ENCODE measurements around the gene SLC29A2. TPM values are rescaled to one million over a fixed set of nuclear protein-coding genes. Genes with fewer than 3 reads are reported as not detected.
"Not testable (repeated sequence)": the region's sequence is repeated elsewhere in the genome, so short reads cannot be mapped to it uniquely, and the experiment has no call there.

SLC29A2 gene
- total and polyA plus RNA-seq, 2 donors (not counting 1 experiment from before 2014, with no cell fraction given), result 0.17 to 1.7 TPM

DNA sequence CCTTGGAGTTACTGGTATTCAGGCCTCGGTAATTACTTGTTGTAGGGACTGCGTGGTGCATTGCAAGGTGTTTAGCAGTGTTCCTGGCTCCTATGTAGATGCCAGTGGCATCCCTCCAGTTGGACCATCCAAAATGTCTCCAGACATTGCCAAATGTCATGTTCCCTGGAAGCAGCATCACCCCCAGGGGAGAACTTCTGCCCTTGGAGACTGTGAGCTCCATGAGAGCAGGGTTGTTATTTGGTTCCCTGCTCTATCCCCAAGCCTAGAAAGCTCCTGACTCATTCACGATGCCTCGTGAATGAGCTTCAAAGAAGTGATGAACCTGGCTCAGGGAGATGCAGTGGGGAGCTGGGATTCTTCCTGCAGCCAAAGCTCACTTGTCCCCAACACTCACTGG is 50.0 kb downstream of the SLC29A2 start:
- no peak overlapping the region for H3K9ac ChIP-seq (ENCODE audit: insufficient read depth, low read length)
- H3K36me3 ChIP-seq (ENCODE audit: control insufficient read depth, insufficient read depth, low read length), result no peaks in the 10 kb centered on the region
- H4K20me1 ChIP-seq (ENCODE audit: control insufficient read depth, extremely low read depth, insufficient read depth, low read length), result no peaks in the 10 kb centered on the region
- H3K4me1 ChIP-seq (ENCODE audit: control insufficient read depth, extremely low read depth, insufficient read depth, low read length), result peaks cover 49% of the 10 kb centered on the region
- no peak overlapping the region for H3K27ac ChIP-seq (ENCODE audit: insufficient read depth, low read length)
- H3K4me2 ChIP-seq (ENCODE audit: extremely low read depth, insufficient read depth, low read length), result no peak overlapping the region
- H2AFZ ChIP-seq (ENCODE audit: low read length), result no peak overlapping the region
- H3K27me3 ChIP-seq (ENCODE audit: control insufficient read depth, insufficient read depth, low read length), result no peaks in the 10 kb centered on the region
- peaks cover 2% of the 10 kb centered on the region for H3K79me2 ChIP-seq (ENCODE audit: control insufficient read depth, insufficient read depth, low read length)
- no peak for DNase-seq (ENCODE audit: low read depth in 2 of 2)
- TF ChIP-seq CTCF (conservative IDR thresholded peaks at IDR 0.05 in 1 of 2, IDR thresholded peaks at IDR 0.05 in 1 of 2; ENCODE audit: low read depth in 1 of 2, low read length in 2 of 2), result no peak
- TF ChIP-seq EZH2 (IDR thresholded peaks at IDR 0.05; ENCODE audit: low read length, missing control alignments), result no peak
- H3K9me3 ChIP-seq (ENCODE audit: control insufficient read depth, insufficient read depth, low read depth, low read length), result no peaks in the 10 kb centered on the region
- no peak overlapping the region for H3K4me3 ChIP-seq (replicated peaks in 1 of 4; ENCODE audit: control extremely low read depth in 1 of 4, insufficient read depth in 1 of 4, low read depth in 3 of 4, low read length in 4 of 4)

- H3K9ac ChIP-seq (ENCODE audit: insufficient read depth, low read length); H4K20me1 ChIP-seq (ENCODE audit: control insufficient read depth, extremely low read depth, insufficient read depth, low read length); H3K4me2 ChIP-seq (ENCODE audit: extremely low read depth, insufficient read depth, low read length); H3K27me3 ChIP-seq (ENCODE audit: control insufficient read depth, insufficient read depth, low read length); DNase-seq (ENCODE audit: low read depth in 2 of 2); H3K27ac ChIP-seq (ENCODE audit: insufficient read depth, low read length); H3K9me3 ChIP-seq (ENCODE audit: control insufficient read depth, insufficient read depth, low read depth, low read length); H2AFZ ChIP-seq (ENCODE audit: low read length); H3K4me3 ChIP-seq (replicated peaks in 1 of 4; ENCODE audit: control extremely low read depth in 1 of 4, insufficient read depth in 1 of 4, low read depth in 3 of 4, low read length in 4 of 4); H3K36me3 ChIP-seq (ENCODE audit: control insufficient read depth, insufficient read depth, low read length): not testable (repeated sequence)
- Histone ChIP-seq H3K4me1 (ENCODE audit: control insufficient read depth, extremely low read depth, insufficient read depth, low read length) (peaks cover 42% of the 10 kb centered on the region), H3K79me2 (ENCODE audit: control insufficient read depth, insufficient read depth, low read length) (peaks cover 11% of the 10 kb centered on the region)
Measured at GRCh38 chr11:66320748-66321147, 50.8 kb downstream of the SLC29A2 start.

- H3K79me2 ChIP-seq (ENCODE audit: control insufficient read depth, insufficient read depth, low read length), result peaks cover 15% of the 10 kb centered on the region
- H3K4me2 ChIP-seq (ENCODE audit: extremely low read depth, insufficient read depth, low read length); H3K27ac ChIP-seq (ENCODE audit: insufficient read depth, low read length); H3K4me3 ChIP-seq (replicated peaks in 1 of 4; ENCODE audit: control extremely low read depth in 1 of 4, insufficient read depth in 1 of 4, low read depth in 3 of 4, low read length in 4 of 4); H3K36me3 ChIP-seq (ENCODE audit: control insufficient read depth, insufficient read depth, low read length); DNase-seq (ENCODE audit: low read depth in 2 of 2); H3K9ac ChIP-seq (ENCODE audit: insufficient read depth, low read length); H3K27me3 ChIP-seq (ENCODE audit: control insufficient read depth, insufficient read depth, low read length); H2AFZ ChIP-seq (ENCODE audit: low read length); H4K20me1 ChIP-seq (ENCODE audit: control insufficient read depth, extremely low read depth, insufficient read depth, low read length); H3K9me3 ChIP-seq (ENCODE audit: control insufficient read depth, insufficient read depth, low read depth, low read length): not testable (repeated sequence)
- H3K4me1 ChIP-seq (ENCODE audit: control insufficient read depth, extremely low read depth, insufficient read depth, low read length), result peaks cover 39% of the 10 kb centered on the region
Measured at GRCh38 chr11:66320289-66320688, 51.3 kb downstream of the SLC29A2 start.

DNA sequence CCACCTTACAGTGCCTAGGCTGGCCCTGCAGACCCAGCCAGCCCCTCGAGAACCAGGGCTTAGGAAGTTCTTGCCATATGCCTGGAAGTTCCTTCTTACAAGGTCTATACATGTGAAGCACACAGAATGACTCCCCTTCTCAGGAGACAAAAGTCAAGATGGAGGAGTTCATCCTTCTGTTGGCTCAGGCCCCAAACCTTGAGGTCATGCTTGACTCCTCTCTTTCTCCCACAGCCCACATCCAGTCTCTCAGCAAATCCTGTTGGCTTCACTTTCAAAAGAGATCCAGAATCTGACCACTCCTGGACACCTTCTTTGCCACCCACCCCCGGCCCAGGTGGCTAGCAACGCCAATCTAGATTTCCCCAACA is 53.0 kb downstream of the SLC29A2 start:
- peak overlapping the region; percentile 84 for H3K27ac ChIP-seq (ENCODE audit: insufficient read depth, low read length)
- no peak for TF ChIP-seq EZH2 (IDR thresholded peaks at IDR 0.05; ENCODE audit: low read length, missing control alignments)
- TF ChIP-seq CTCF (conservative IDR thresholded peaks at IDR 0.05 in 1 of 2, IDR thresholded peaks at IDR 0.05 in 1 of 2; ENCODE audit: low read depth in 1 of 2, low read length in 2 of 2), result no peak

More for the DNA sequence above, 53.0 kb downstream of the SLC29A2 start:
- Histone ChIP-seq H2AFZ (ENCODE audit: low read length) (no peak overlapping the region), H3K36me3 (ENCODE audit: control insufficient read depth, insufficient read depth, low read length) (peaks cover 7% of the 10 kb centered on the region), H3K27me3 (ENCODE audit: control insufficient read depth, insufficient read depth, low read length) (no peaks in the 10 kb centered on the region), H3K4me1 (ENCODE audit: control insufficient read depth, extremely low read depth, insufficient read depth, low read length) (peaks cover 25% of the 10 kb centered on the region), H3K4me3 (replicated peaks in 1 of 4; ENCODE audit: control extremely low read depth in 1 of 4, insufficient read depth in 1 of 4, low read depth in 3 of 4, low read length in 4 of 4) (no peak overlapping the region), H3K4me2 (ENCODE audit: extremely low read depth, insufficient read depth, low read length) (no peak overlapping the region), H3K9me3 (ENCODE audit: control insufficient read depth, insufficient read depth, low read depth, low read length) (no peaks in the 10 kb centered on the region), H4K20me1 (ENCODE audit: control insufficient read depth, extremely low read depth, insufficient read depth, low read length) (no peaks in the 10 kb centered on the region), H3K9ac (ENCODE audit: insufficient read depth, low read length) (no peak overlapping the region), H3K79me2 (ENCODE audit: control insufficient read depth, insufficient read depth, low read length) (peaks cover 32% of the 10 kb centered on the region)
- peak in 1 of 2 donors; percentile 19 for DNase-seq (ENCODE audit: low read depth in 2 of 2)

Data from fibroblast of lung (primary cell).